ENCODE measurements around the gene RAPGEF6.

DNA sequence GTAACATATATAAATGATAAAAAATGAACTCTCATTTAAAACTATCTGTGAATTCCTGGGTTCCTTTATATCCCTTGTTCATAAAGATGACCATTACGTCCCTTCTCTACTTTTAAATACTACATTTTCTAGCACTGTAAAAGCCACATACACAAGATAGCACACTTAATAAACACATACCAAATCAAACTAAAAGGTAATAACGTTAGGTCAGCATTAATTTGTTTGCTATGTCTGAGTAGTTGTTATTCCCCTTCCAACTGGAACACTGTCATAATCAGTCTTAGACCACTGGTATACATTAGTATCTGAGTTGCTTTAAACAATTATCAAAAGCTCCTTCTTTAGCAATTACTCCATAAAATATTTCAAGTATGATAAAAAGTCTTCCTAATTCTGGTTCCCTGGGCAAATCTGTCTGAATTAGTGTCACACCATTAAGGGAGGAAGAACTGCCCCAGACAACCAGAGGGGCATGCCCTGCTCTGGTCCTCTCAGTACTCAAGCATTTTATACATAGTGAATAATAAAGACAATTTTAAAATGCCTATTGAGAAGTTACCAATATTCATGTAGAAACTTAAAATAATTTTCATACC is 98.1 kb downstream of the RAPGEF6 start:
- TF ChIP-seq, protein P1, sequence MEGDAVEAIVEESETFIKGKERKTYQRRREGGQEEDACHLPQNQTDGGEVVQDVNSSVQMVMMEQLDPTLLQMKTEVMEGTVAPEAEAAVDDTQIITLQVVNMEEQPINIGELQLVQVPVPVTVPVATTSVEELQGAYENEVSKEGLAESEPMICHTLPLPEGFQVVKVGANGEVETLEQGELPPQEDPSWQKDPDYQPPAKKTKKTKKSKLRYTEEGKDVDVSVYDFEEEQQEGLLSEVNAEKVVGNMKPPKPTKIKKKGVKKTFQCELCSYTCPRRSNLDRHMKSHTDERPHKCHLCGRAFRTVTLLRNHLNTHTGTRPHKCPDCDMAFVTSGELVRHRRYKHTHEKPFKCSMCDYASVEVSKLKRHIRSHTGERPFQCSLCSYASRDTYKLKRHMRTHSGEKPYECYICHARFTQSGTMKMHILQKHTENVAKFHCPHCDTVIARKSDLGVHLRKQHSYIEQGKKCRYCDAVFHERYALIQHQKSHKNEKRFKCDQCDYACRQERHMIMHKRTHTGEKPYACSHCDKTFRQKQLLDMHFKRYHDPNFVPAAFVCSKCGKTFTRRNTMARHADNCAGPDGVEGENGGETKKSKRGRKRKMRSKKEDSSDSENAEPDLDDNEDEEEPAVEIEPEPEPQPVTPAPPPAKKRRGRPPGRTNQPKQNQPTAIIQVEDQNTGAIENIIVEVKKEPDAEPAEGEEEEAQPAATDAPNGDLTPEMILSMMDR (conservative IDR thresholded peaks at IDR 0.05; ENCODE audit: low read depth, low read length): no peak
- TF ChIP-seq EZH2 (IDR thresholded peaks at IDR 0.05; ENCODE audit: borderline replicate concordance, low read depth, low read length, poor library complexity, severe bottlenecking): no peak

Data from A673 (cell line).